CD4-positive, alpha-beta T cell treated with Interleukin-4 for 1 hour (primary cell): Measurements from ENCODE around the gene FAHD2B.
"Not testable (repeated sequence)": the region's sequence is repeated elsewhere in the genome, so short reads cannot be mapped to it uniquely, and the experiment has no call there.

Experiments used
- DNase-seq, 2 donors: peaks; one replicate each; pipeline ENCODE4 v3.0.0-alpha.2; 2020 to 2022

Gene FAHD2B

DNA sequence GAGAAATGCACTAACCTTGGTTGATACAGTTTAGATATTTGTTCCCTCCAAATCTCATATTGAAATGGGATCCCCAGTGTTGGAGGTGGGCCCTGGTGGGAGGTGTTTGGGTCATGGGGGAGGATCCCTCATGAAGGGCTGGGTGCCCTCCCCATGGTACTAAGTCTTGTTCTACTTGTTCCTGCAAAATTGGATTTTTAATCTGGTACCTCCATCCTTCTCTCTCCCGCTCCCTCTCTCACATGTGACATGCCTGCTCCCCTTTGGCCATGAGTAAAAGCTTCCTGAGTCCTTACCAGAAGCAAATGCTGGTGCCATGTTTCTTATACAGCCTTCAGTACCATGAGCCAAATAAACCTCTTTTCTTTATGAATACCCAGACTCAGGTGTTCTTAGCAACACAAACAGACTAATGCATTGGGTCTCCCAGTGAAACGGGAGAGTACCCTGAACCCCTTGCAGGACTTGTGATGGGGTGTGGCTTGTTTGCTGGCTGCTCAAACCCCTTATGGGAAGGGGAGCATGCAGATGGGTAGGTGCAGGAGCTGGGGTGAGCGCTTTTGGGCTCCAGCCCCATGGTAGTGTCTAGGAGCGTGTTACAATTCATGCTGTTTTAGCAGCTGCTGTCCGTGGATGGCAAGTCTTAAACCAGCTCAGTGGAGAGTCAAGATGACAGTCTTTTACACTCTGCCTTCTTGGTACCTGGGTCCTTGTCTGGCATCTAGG, 27.2 kb downstream of the FAHD2B start:
- no peak for DNase-seq

DNA sequence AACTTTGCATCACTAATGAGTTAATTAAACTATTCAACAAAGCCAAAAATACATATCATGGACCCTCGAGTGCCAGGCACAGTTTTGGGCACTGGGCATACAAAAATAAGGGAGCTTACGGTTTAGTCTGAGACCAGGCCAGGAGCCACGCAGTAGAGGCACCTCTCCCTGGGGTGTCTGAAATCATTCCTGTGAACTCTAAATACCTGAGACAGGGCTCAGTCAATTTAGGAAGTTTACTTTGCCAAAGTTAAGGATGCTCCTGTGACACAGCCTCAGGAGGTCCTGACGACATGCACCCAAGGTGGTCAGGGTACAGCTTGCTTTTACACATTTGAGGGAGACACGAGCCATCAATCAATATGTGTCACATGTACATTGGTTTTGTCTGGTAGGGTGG, 28.7 kb downstream of the FAHD2B start:
- not testable (repeated sequence) for DNase-seq

GRCh38 chr2:97062020-97062419, 32.7 kb downstream of the FAHD2B start:
- not testable (repeated sequence) for DNase-seq

DNA sequence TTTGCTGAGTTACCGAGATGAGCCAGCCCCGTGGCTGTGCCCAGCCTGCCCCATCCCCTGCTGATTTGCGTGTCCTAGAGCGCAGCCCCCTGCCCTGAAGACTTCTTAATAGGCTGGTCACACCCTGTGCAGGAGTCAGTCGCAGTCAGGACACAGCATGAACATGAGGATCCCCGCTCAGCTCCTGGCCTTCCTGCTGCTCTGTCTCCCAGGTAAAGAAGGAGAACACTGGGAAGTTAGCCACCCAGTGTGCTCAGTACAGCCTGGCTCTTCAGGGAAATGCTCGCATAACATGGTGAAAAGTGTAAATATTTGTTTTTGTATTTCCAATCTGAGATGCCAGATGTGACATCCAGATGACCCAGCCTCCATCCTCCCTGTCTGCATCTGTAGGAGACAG, 34.9 kb downstream of the FAHD2B start:
- not testable (repeated sequence) for DNase-seq

DNA sequence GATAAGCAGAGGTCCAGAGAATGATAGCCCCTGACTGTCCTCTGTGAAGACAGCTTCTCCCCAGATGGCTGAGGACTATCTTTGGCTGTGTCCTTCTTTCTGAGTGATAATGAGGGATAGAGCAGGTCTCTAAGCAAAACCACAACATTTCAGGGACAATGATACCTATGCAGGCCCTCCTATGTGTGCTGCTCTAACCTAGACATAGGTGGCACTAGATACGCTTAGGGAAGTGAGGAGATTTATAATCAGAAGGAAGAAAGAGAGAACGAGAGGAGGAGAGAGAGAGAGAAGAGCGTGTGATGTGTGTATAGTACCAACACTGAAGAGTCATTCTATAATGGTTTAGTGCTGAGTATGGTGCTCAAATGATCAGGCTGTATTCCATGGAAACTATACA, 38.5 kb downstream of the FAHD2B start:
- DNase-seq = not testable (repeated sequence)

DNA sequence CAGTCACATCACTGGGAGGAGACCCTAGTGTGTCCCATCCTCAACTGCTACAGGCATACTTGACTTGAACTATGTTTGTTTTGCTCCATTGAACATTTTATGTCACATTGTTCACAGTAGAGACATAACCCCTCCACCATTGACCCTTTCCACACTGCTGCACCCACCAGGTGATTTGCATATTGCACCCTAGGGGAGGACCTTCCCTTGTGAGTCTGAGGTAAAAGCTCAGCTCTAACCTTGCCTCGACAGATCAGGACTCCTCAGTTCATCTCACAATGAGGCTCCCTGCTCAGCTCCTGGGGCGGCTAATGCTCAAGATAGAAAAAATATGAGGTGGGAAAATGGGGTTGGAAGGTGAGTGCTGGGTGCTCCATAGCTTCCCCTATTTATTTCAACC, 44.6 kb downstream of the FAHD2B start:
- not testable (repeated sequence) for DNase-seq

GRCh38 chr2:97048448-97048847, 46.2 kb downstream of the FAHD2B start:
- DNase-seq = peak in 1 of 2 donors; percentile 16

DNA sequence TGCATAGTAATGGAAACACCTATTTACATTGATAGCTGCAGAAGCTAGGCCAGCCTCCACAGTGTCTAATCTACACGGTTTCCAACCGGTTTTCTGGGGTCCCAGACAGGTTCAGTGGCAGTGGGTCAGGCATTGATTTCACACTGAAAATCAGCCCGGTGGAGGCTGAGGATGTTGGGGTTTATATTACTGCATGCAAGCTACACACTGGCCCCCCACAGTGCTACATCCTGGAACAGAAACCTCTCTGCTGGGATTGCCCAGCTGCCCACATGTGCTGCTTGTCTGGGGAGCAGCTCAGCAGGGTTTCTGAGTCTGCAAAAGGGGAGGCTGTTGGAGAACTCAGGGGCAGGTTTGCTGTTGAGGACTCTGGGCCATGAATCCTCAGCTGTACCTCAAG, 48.0 kb downstream of the FAHD2B start:
- not testable (repeated sequence) for DNase-seq

- DNase-seq = not testable (repeated sequence)
Measured at GRCh38 chr2:97045895-97046499, 48.7 kb downstream of the FAHD2B start.
